ENCODE measurements around the gene TSPAN11.

TSPAN11 gene

GRCh38 chr12:30988646-30989286 lies 62.2 kb downstream of the TSPAN11 start:
- no peak overlapping the region for H3K4me3 ChIP-seq (ENCODE audit: low read depth, low read length)
- TF ChIP-seq CTCF (IDR thresholded peaks at IDR 0.05; ENCODE audit: low read depth, low read length, missing control alignments) = no peak
- in situ Hi-C loops (cut with HindIII; ENCODE audit: low sequenced_read_pairs) = no loop called here
- no peak for DNase-seq (ENCODE audit: low read depth)

GRCh38 chr12:30989754-30990153 lies 63.2 kb downstream of the TSPAN11 start:
- peak; percentile 32 for TF ChIP-seq CTCF (IDR thresholded peaks at IDR 0.05; ENCODE audit: low read depth, low read length, missing control alignments)
- H3K4me3 ChIP-seq (ENCODE audit: low read depth, low read length) = no peak overlapping the region
- DNase-seq (ENCODE audit: low read depth) = no peak
- in situ Hi-C loops (cut with HindIII; ENCODE audit: low sequenced_read_pairs) = no loop called here

GRCh38 chr12:30990316-30990715 lies 63.8 kb downstream of the TSPAN11 start:
- TF ChIP-seq CTCF (IDR thresholded peaks at IDR 0.05; ENCODE audit: low read depth, low read length, missing control alignments) = no peak
- in situ Hi-C loops (cut with HindIII; ENCODE audit: low sequenced_read_pairs) = no loop called here
- DNase-seq (ENCODE audit: low read depth) = no peak
- H3K4me3 ChIP-seq (ENCODE audit: low read depth, low read length) = no peak overlapping the region

- in situ Hi-C loops (cut with HindIII; ENCODE audit: low sequenced_read_pairs) = no loop called here
- no peak for DNase-seq (ENCODE audit: low read depth)
- TF ChIP-seq CTCF (IDR thresholded peaks at IDR 0.05; ENCODE audit: low read depth, low read length, missing control alignments) = no peak
- H3K4me3 ChIP-seq (ENCODE audit: low read depth, low read length) = no peak overlapping the region
These were observed 64.2 kb downstream of the TSPAN11 start for GRCh38 chr12:30990776-30991175.

- in situ Hi-C loops (cut with HindIII; ENCODE audit: low sequenced_read_pairs) = no loop called here
These were observed 64.9 kb downstream of the TSPAN11 start for GRCh38 chr12:30991466-30991865.

GRCh38 chr12:30992381-30992780 lies 65.8 kb downstream of the TSPAN11 start:
- no peak for TF ChIP-seq CTCF (IDR thresholded peaks at IDR 0.05; ENCODE audit: low read depth, low read length, missing control alignments)
- no peak overlapping the region for H3K4me3 ChIP-seq (ENCODE audit: low read depth, low read length)
- in situ Hi-C loops (cut with HindIII; ENCODE audit: low sequenced_read_pairs) = no loop called here
- DNase-seq (ENCODE audit: low read depth) = no peak

More at GRCh38 chr12:30991466-30991865, 64.9 kb downstream of the TSPAN11 start:
- DNase-seq (ENCODE audit: low read depth) = no peak
- no peak overlapping the region for H3K4me3 ChIP-seq (ENCODE audit: low read depth, low read length)
- TF ChIP-seq CTCF (IDR thresholded peaks at IDR 0.05; ENCODE audit: low read depth, low read length, missing control alignments) = no peak

All from astrocyte of the cerebellum (primary cell).